Stimulated activated CD4-positive, alpha-beta T cell treated with anti-CD3 and anti-CD28 coated beads, Interleukin-15, amount 100 ng/mL, for 24 hours (primary cell): ENCODE data around the gene LGR6.
"Not testable (repeated sequence)": the region's sequence is repeated elsewhere in the genome, so short reads cannot be mapped to it uniquely, and the experiment has no call there.

ENCODE experiments used
- DNase-seq: peaks from one replicate; pipeline ENCODE4 v3.0.0-alpha.2; 2020

Gene LGR6

DNA sequence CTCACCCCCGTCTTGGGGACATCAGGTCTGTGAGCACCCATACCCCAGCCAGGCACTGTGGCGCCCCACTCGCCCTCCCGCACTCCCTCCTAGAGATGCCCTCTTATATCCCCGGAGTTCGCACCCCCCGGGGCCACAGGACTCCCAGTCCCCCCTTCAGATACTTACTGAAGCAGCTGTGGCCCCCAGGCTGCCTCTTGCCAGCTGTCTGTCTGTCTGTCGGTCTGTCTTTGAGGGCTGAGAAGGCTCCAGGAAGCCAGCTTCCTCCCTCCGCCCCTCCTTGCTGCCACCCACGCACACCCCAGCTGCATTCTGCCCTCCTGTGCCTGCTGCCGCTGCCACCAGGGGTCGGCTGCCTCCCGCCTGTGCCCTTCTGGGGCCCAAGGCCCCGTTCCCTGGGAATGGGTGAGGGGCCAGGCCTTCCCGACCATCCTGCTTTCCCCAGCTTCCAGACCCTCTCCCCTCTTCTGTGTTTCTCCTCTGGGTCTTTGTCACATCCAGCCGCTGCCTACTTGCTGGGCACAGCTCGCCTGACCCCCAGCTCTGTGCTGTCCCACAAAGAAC lies 33.1 kb upstream of the LGR6 start, which contains the start of gene PTPN7:
Gene PTPN7, minus strand, starts transcription at position 226 of the 564 bp plus-strand sequence. CDS start 1,200 bp downstream, outside the sequence.
- peak; percentile 95 for DNase-seq

DNA sequence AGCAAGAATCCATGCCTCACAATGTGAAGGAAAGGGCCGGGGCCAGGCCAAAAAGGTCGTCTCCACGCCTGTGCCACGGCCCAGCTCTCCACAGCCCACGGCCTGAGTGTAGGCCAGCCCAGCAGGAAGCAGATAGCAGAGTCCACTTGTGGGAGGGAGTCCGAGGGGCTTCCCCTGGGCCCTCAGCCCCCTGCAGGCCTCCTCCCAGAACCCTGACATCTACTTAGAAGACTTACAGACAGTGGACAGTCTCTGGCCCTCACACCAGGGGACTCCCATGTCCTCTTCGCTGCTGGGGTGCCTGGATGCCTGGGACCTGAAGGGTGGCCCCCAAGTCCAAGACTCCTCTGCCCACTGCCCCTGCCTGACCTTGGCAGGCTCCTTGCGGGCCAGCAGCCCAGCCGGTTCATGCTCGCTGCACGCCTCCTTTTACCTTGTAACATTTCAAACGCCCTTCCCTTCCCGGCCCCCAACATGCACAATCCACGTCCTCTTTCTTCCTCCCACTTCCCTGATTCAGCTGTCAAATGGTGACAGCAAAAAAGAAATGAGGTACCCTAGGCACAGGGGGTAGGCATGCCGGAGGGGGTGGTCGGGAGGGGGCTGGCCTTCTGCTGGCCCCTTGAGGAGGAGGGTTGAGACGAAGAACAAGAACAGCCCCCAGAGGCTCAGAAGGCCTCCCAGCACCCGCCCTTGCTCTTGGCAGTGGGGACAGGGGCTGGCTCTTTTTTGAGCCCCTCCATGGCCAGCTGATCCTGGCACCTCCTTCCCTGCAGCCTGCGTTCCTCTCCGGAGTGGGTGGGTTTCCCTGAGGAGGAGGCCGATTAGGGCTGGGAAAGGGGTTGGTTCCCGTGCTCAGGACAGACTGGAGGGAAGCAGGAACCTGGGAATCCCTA lies 32.2 kb upstream of the LGR6 start:
- DNase-seq = no peak

DNA sequence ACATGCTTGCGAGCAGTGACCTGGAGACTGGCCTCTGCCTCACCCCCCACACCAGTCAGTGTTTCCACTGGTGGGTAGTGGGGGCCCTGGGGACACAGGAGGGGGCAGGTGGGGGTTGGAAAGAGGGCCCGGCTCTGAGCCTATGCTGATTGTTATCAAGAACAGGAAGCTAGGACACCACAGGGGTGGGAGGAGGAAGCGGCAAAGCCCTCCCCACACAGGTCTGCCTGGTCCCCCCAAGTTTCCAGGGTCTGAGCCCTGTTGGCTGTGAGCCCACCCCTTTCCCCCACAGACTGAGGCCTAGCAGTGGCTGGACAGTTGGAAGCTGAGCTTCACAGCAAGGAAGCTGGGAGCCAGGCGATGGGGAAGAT lies 31.6 kb upstream of the LGR6 start:
- peak; percentile 80 for DNase-seq

DNA sequence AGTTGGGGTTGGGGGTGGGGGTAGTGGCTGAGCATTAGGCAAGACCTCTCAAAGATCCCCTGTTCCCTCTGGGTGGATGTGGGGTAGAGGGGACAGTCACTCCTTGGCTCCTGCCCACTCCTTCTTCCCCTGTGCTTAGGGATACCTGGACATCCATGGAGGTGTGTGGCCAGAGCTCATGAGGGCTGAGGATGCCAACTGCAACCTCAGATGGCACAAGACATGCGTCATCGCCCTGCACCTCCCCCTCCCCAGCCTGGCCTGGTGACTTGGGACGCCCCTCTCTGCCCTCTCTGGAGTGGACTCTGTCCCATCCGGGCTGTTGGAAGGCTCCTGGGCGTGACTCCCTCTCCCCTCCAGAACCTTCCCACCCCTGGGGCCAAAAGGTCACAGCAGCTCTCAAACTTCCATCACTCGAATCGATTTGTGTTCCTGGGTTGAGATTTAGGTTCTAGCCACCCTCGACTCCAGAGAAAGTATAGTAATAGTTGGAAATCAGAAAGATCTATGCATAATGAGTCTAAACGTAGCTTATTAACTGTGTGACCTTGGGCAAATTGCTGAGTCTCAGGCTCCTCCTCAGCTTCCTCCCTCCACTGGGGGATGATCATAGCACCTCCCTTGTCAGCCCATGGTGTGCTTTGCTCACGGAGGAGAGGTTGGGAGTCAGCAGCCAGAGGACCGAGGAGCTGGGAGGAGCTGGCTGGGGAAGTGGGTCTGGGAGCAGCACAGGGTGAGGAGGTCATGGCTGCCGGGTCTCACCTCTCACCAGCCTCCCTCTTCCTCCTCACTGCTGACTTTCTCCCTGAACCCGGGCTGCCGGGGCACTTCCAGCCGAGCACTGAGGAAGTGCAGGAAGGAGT lies 30.9 kb upstream of the LGR6 start:
- DNase-seq = peak; percentile 51

DNA sequence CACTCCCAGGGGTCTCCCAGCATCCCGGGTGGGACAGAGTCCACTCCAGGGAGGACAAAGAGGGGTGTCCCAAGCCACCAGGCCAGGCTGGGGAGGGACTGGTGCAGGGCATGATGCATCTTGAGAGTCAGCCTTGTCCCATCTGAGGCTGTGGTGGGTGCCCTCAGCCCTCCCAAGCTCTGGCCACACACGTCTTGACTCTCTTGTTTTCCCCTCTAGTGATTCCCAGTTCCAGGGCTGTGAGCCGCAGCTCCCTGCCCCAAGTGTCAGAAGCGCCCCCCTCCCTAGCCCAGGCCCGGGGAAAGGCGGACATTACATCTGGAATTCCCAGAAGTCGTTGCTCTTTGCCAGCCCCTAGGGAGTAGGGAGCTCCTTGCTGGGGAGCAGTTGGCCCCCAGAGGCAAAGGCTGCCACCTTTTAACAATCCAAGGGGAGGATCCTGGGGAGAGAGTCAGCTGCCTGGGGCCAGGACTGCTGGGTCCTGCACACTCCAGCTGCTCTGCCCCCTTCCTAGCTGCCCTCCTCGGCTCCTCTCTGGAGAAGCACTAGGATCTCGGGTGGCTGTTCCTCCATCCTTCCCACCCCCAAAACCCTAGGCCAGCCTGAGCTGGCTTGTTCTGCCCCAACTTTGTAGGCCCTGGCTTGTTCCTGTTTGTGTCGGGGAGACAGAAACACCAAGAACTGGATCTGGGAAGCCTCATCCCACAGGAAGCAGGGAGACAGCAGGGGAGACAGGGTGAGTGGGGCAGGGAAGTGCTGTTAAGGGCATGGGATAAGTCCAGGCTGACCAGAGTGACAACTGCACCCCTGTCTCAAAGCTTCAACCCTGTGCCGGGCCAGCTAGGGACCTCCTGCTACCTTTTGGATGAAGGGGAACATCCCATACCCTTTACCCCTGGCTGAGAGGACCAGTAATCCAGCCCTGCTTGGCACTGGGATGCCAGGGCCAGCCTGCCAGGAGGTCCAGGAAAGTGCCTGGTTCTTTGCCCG lies 30.0 kb upstream of the LGR6 start:
- DNase-seq = no peak

DNA sequence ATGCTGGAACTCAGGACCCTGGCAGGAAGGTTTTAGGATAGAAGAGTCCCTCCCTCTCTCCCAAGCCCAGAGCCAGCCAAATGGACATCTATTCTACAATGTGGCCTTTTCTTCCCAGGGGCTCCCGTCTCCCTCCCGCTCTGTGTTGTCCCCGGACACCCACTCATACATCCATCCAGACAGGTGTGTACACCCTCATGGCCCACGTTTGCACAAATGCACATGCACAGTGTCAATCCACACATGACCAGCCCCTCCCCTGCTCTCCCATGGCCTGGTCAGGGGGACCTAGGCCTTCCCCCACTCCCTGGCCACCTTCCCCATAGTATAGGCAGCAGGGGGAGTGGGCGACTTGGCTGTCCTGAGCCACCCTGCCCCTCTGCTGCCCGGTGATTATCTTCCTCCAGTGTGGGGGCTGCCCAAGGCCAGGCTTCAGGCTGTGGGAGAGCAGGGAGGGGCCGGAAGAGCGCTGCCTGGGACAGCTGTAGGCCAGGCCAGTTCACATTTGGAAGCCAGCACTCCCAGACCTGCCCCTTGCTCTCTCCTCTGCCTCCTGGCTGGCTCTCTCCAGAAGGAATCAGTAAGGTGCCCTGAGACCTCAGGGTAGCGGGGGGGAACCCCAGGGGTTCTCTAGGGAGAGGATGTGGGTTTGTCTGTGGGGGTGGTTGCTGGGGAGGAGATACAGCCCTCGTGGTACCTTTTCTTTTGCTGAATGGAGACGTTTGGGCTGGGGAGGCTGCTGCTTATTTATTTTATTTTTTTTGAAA lies 29.1 kb upstream of the LGR6 start:
- peak; percentile 80 for DNase-seq

DNA sequence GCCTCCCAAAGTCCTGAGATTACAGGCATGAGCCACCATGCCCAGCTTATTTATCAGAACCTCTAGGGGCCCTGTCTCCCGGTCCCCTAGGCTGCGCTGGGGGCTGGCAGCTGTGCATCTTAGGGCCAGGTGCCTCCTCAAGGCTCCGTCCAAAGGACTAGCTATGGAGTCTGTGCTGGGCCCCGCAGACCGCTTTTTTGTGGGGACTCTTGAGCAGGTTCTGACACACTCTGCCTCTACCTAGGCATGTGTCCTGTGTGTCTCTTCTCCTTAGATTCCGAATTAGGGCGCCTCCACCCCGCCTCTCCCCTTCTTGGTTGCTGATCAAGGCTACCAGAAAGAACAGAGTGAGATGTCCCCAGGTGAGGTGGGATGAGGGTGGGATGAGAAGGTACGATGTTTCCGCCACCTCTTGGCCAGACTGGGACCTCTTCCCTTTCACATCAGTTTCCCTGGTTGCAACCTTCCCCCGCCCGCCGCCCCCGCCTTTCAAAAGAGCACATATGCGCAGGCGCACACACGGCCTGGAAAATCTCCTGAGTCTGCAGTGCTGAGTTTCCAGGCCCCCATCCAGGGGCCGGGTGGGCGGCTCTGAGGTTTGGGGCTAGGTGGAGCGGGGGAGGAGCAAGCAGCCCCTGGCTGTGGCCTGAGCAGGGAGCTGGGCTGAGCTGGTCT lies 28.2 kb upstream of the LGR6 start:
- peak; percentile 86 for DNase-seq

DNA sequence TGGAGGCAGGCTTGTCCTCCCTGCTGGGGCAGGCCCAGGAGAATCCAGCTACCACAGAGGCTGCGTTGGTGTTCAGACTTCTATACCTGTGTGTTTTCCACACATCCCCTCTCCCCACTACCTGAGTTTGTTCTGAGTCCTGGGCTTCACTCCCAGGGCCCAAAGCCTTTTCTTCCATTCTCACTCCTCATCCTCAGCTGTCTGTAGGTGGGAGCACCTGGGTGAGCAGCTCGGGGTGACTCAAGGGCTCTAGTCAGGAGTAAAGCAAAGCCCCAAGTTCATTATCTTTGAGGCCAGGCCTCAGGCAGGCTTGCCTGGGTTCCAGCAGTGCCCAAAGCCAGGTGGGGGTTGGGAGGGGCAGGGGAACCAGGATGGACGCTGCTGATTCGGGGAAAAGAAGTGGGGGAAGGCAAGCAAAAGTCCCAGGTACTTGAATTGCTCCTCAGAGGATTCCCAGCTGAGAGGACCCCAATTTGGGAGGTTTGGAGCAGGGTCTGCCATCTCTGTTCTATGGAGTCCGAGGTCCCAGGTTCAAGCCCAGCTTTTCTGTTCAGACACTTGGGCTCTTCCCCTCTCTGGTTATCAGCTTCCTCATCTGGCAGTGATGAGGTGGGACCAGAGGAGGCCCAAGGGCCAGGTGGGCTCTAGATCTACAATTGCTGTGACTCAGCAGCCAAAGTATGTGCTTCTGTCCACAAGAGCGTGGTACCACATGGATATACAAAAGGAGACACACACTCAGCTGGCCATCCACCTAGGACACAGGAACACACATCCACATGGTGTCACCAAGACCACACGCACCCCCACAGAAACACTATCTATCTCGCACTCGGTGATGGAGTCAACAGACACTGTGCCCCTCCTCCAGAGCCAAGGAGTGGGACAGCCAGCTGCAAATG lies 27.4 kb upstream of the LGR6 start:
- no peak for DNase-seq

DNA sequence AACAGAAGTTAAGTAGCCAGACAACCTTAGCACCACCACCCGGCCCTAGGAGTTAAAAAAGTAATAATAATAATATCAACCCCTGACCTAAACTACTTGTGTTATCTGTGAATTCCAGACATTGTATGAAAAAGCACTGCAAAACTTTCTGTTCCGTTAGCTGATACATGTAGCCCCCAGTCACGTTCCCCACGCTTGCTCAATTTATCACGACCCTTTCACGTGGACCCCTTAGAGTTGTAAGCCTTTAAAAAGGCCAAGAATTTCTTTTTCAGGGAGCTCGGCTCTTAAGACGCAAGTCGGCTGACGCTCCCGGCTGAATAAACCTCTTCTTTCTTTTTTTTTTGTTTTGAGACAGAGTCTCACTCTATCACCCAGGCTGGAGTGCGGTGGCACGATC lies 26.5 kb upstream of the LGR6 start:
- DNase-seq = not testable (repeated sequence)

DNA sequence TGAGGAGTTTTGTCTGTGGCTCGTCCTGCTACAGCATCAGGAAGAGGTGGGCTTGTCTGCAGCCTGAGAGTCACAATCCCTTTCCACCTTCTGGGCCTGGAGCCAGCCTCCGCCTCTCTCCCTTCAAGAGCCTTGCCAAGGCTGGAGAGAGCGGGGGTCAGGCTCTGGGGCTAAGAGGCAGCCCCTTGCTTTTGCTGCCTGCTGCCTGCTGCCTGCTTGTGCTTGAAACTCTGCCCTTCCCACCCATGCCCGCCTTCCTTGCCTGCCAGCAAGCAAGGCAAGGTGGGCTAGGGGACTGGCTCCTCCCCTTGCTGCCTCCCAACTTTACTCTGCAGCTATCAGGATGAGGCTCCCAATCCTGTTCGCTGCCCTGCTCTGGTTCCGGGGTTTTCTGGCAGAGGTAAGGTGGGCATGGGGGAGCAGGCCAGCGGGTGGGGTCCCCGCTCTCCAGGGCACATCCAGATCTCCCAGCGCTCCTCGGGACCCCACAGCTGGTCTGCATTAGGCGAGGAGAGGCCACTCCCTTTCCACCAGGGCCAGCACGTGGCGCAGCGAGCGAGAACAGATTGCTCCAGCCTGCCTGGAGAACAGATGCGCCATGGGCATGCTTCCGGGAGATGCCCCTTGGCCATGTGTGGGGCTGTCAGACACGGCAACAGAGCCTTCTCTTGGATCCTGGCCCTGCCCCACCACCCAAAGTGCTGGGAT lies 25.7 kb upstream of the LGR6 start:
- DNase-seq = no peak

DNA sequence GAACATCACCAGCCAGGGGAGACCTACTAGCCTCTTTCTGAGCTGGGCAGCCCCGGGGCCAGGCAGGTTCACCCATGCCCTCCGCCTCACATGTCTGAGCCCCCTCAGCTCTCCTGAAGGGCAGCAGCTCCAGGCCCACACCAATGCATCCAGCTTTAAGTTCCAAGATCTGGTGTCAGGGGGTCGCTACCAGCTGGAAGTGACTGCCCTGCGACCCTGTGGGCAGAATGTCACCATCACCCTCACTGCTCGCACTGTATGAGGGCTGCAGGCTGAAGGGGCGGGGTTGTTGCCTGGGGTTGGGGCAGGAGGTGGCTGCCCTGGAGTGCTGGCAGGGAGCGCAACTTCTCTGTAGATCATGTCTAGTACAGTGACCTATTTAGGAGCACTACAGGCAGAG lies 24.7 kb upstream of the LGR6 start:
- DNase-seq = no peak

DNA sequence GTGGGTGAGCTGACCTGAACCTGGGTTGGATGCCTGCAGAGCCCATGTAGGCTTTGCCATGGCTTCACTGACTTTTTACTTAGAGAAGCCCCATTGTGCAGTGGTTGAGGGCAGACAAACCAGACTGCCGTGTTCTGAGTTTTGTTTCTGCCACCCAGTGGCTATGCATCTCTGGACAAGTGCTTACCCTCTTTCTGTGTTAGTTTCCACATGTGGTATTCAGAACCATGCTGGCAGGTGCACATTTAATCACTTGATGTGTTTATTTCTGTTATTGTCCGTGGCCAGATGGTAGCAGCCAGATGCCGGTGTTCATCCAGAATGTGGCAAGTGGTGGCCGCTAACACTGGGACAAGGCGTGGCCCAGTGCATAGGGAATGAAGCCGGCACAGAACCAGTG lies 22.9 kb upstream of the LGR6 start:
- DNase-seq = no peak

DNA sequence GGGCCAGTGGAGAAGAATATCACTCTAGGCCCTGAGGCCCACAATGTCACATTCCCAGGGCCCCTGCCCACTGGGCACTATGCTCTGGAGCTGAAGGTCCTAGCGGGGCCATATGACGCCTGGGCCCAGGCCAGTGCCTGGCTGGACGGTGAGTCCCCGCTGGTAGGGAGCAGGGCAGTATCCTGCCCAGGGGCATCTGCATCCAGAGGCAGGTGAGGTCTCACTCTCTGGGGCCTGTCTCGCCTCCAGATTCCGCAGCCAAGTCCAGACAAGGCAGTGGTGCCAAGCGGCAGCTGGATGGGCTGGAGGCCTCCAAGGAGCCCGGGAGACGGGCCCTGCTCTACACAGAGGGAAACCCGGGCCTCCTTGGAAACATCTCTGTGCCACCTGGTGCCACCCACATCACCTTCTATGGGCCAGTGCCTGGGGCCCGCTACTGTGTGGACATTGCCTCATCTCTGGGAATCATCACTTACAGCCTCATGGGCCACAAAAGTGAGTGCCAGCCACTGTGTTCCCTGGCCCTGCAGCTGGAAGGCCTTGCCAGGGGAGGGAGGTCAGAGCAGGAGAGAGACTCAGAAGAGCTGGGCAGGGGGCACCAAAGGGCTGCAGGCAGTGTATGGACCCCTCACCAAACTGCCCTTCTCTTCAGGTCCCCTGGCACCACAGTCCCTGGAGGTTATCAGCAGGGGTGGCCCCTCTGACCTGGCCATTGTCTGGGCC lies 22.1 kb upstream of the LGR6 start:
- no peak for DNase-seq

DNA sequence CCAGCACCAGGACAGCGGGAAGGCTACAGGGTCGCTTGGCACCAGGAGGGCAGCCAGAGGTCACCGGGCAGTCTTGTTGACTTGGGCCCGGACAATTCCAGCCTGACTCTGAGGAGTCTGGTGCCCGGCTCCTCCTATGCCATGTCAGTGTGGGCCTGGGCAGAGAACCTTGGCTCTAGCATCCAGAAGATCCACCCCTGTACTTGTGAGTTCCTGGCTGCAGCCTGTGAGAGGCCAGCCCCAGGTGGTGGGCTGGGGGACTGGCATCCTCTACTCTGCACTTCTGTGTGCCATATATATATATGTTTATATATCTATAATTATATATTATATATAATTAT lies 21.6 kb upstream of the LGR6 start:
- no peak for DNase-seq

DNA sequence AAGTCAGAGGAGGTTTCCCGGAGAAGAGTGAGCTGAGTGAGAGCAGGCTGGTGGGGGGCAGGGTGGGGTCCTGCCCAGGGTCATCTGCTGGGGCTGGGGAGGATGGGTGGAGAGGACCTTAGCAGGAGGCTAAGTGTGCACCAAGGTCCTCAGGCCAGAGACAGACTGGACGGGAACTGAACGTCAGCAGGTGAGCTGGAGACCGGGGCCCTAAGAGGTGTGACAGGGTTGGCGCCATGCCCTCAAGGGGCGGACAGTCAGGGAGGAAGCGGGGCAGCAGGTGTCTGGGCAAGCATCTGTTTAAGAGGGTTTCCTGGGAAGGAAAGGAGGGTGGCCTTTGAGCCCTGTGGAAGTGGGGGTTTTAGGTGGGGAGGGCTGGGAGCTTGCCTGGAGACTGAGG lies 19.6 kb upstream of the LGR6 start:
- DNase-seq = no peak

DNA sequence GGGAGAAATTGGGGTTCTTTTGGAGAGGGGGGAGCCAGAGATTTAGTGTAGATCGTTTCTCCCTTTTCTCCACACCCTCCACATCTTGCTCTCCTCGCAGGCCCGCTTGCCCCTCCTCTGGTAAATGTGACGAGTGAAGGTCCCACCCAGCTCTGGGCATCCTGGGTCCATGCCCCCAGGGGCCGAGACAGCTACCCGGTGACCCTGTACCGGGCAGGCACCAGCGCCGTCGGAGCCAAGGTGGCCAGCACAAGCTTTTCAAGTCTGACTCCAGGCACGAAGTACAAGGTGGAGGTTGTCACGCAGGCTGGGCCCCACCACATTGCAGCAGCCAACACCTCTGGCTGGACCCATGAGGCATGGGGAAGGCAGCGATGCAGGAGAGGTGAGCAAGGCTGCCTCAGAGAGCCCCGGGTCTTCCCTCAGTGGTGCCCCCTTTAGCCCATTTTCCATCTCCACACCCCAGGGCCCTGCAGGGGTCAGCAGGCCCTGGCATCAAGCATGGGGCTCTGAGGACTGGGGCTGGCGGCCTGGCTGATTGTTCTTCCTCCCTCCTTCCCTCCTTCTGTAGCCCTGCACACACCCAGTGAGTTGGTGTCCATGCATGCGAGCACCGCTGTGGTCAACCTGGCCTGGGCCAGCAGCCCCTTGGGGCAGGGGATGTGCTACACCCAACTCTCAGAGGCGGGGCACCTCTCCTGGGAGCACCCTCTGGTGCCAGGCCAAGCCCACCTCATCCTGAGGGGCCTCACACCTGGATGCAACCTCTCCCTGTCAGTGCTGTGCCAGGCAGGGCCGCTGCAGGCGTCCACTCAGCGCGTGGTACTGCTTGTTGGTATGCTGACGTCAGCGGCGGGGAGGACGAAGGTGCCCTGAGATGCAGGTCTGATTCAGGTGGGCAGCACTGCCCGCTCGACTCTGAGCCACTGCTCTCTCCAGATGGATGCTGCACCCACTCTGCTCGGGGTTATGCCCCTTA lies 16.4 kb upstream of the LGR6 start:
- no peak for DNase-seq
